Glutamatergic neuron (in vitro differentiated cells): Measurements from ENCODE around the gene HTRA3. TPM values are rescaled to one million over a fixed set of nuclear protein-coding genes. Genes with fewer than 3 reads are reported as not detected.

Source experiments
- DNase-seq: peaks from one replicate; pipeline ENCODE4 v3.0.0; 2022
- H3K27ac Mint-ChIP-seq: one replicate; pipeline ENCODE4 v1.8.0; 2020; ENCODE audit warnings: mild to moderate bottlenecking, mixed read lengths, inconsistent platforms; ENCODE audit not compliant: unreplicated experiment
- H3K27me3 Mint-ChIP-seq: one replicate; pipeline ENCODE4 v1.8.0; 2020; ENCODE audit warnings: mild to moderate bottlenecking, moderate library complexity, mixed read lengths, inconsistent platforms; ENCODE audit not compliant: unreplicated experiment
- H3K36me3 Mint-ChIP-seq: one replicate; pipeline ENCODE4 v1.8.0; 2020; ENCODE audit warnings: mild to moderate bottlenecking, mixed read lengths, inconsistent platforms; ENCODE audit not compliant: unreplicated experiment
- H3K4me1 Mint-ChIP-seq: one replicate; pipeline ENCODE4 v1.8.0; 2020; ENCODE audit warnings: mild to moderate bottlenecking, low read depth, mixed read lengths, inconsistent platforms; ENCODE audit not compliant: unreplicated experiment
- H3K4me3 Mint-ChIP-seq: one replicate; pipeline ENCODE4 v1.8.0; 2020; ENCODE audit warnings: mild to moderate bottlenecking, mixed read lengths, inconsistent platforms; ENCODE audit not compliant: unreplicated experiment
- H3K9me3 Mint-ChIP-seq: one replicate; pipeline ENCODE4 v1.8.0; 2020; ENCODE audit warnings: mild to moderate bottlenecking, moderate library complexity, mixed read lengths, inconsistent platforms; ENCODE audit not compliant: unreplicated experiment
- total RNA-seq: library from RNA; stranded (reverse); fragmentation: NEBNext Ultra II Directional; extraction: Animal tissue kit (Norgen Biotek cat#: 25700); gene quantifications from one replicate; pipeline ENCODE4 v1.2.1, GENCODE V29; 2021; ENCODE audit not compliant: unreplicated experiment
- TF ChIP-seq, protein P1 (sequence below): fragments of 200-600 bp; sonication (generic); IDR thresholded peaks from one replicate; pipeline ENCODE4 v1.5.0; 2021; ENCODE audit not compliant: partially characterized antibody, unreplicated experiment

HTRA3 gene
- total RNA-seq, 1 donor from 2014 or later: 0.64 TPM

DNA sequence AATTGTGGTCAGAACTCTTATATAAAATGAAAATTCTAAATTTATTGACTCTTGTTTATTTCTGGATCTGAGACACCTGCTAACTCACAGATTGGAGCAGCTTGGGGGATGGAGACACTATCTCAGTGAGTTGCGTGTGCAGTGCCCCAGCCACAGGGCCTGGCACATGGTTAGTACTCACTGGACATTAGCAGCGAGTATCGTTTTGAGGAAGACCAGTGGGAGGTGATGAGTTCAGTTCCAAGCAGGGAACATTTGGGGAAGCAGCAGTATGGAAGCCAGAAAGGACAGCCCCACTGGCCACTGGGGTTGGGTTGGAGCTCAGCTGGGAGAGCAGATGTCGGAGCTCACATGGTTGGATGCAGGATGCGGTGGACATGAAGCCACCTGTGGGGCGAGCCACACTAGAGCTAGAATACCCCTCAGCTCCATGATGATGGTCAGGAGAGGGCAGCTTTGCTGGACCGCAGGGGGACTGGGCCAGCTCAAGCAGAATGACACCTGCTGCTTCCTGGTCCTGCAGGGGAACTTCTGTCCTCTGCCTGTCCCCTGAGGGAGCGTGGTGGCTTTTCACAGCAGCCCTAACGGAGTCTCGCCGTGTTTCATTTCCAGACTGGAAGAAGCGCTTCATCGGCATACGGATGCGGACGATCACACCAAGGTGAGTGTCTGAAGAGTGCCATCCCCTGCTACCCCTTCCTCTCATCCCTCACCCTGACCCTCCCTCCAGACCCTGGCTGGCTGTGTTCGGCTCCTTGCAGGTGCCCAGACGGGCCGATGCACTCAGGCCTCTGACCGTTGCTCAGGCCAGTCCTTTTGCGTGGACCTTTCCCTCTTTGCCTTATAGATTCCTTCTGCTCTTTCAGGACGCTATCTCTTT is 32.5 kb downstream of the HTRA3 start:
- Mint-ChIP-seq H3K36me3 (peaks cover 18% of the 10 kb centered on the region), H3K4me1 (peaks cover 2% of the 10 kb centered on the region), H3K27me3 (peaks cover 11% of the 10 kb centered on the region), H3K4me3 (no peak overlapping the region), H3K27ac (no peak overlapping the region), H3K9me3 (peaks cover 8% of the 10 kb centered on the region)
- peak; percentile 8 for DNase-seq
- TF ChIP-seq, protein P1, sequence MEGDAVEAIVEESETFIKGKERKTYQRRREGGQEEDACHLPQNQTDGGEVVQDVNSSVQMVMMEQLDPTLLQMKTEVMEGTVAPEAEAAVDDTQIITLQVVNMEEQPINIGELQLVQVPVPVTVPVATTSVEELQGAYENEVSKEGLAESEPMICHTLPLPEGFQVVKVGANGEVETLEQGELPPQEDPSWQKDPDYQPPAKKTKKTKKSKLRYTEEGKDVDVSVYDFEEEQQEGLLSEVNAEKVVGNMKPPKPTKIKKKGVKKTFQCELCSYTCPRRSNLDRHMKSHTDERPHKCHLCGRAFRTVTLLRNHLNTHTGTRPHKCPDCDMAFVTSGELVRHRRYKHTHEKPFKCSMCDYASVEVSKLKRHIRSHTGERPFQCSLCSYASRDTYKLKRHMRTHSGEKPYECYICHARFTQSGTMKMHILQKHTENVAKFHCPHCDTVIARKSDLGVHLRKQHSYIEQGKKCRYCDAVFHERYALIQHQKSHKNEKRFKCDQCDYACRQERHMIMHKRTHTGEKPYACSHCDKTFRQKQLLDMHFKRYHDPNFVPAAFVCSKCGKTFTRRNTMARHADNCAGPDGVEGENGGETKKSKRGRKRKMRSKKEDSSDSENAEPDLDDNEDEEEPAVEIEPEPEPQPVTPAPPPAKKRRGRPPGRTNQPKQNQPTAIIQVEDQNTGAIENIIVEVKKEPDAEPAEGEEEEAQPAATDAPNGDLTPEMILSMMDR: no peak

- peaks cover 11% of the 10 kb centered on the region for H3K27me3 Mint-ChIP-seq
- H3K36me3 Mint-ChIP-seq: peaks cover 18% of the 10 kb centered on the region
- no peak overlapping the region for H3K4me3 Mint-ChIP-seq
- TF ChIP-seq, protein P1: no peak
- peaks cover 9% of the 10 kb centered on the region for H3K9me3 Mint-ChIP-seq
- no peak for DNase-seq
- no peak overlapping the region for H3K27ac Mint-ChIP-seq
- peaks cover 4% of the 10 kb centered on the region for H3K4me1 Mint-ChIP-seq
Observed at GRCh38 chr4:8303081-8303480, 33.5 kb downstream of the HTRA3 start.

GRCh38 chr4:8303485-8304281 is 34.1 kb downstream of the HTRA3 start:
- Mint-ChIP-seq H3K4me3 (peak overlapping the region; percentile 4), H3K4me1 (peaks cover 6% of the 10 kb centered on the region), H3K27me3 (peaks cover 14% of the 10 kb centered on the region), H3K27ac (no peak overlapping the region), H3K9me3 (peaks cover 8% of the 10 kb centered on the region), H3K36me3 (peaks cover 18% of the 10 kb centered on the region)
- DNase-seq: no peak
- TF ChIP-seq, protein P1: no peak

GRCh38 chr4:8304827-8305695 is 35.5 kb downstream of the HTRA3 start:
- peaks cover 8% of the 10 kb centered on the region for H3K9me3 Mint-ChIP-seq
- TF ChIP-seq, protein P1: no peak
- no peak overlapping the region for H3K4me3 Mint-ChIP-seq
- H3K27ac Mint-ChIP-seq: no peak overlapping the region
- peaks cover 14% of the 10 kb centered on the region for H3K27me3 Mint-ChIP-seq
- H3K4me1 Mint-ChIP-seq: peaks cover 6% of the 10 kb centered on the region
- peaks cover 13% of the 10 kb centered on the region for H3K36me3 Mint-ChIP-seq
- peak; percentile 3 for DNase-seq
